HG02852 (cell line): Measurements from ENCODE around the gene IL1F10.
"Not testable (repeated sequence)": the region's sequence is repeated elsewhere in the genome, so short reads cannot be mapped to it uniquely, and the experiment has no call there.

ENCODE experiments used
- ATAC-seq: cut with Tn5 transposase; IDR thresholded peaks from one replicate; pipeline ENCODE4 v1.9.1; 2021; ENCODE audit warnings: mild to moderate bottlenecking, moderate library complexity; ENCODE audit not compliant: unreplicated experiment

IL1F10 gene

GRCh38 chr2:113080134-113080533 lies 12.4 kb downstream of the IL1F10 start:
- no peak for ATAC-seq

GRCh38 chr2:113081488-113082210 lies 13.9 kb downstream of the IL1F10 start:
- ATAC-seq: no peak

- ATAC-seq: no peak
Observed at GRCh38 chr2:113083296-113083695, 15.5 kb downstream of the IL1F10 start.

GRCh38 chr2:113084249-113085000 lies 16.7 kb downstream of the IL1F10 start:
- no peak for ATAC-seq

GRCh38 chr2:113085542-113085941 lies 17.8 kb downstream of the IL1F10 start:
- no peak for ATAC-seq

- ATAC-seq: no peak
Observed at GRCh38 chr2:113088213-113088992, 20.6 kb downstream of the IL1F10 start.

- ATAC-seq: no peak
Observed at GRCh38 chr2:113089916-113090315, 22.1 kb downstream of the IL1F10 start.

GRCh38 chr2:113091231-113091896 lies 23.6 kb downstream of the IL1F10 start:
- ATAC-seq: no peak

- ATAC-seq: no peak
Observed at GRCh38 chr2:113092864-113093612, 25.3 kb downstream of the IL1F10 start.

GRCh38 chr2:113093613-113093977 lies 25.8 kb downstream of the IL1F10 start:
- ATAC-seq: no peak

- ATAC-seq: not testable (repeated sequence)
Observed at GRCh38 chr2:113096306-113096705, 28.5 kb downstream of the IL1F10 start.

GRCh38 chr2:113096842-113097618 lies 29.3 kb downstream of the IL1F10 start:
- ATAC-seq: not testable (repeated sequence)

GRCh38 chr2:113098041-113098440 lies 30.3 kb downstream of the IL1F10 start:
- peak; percentile 54 for ATAC-seq

GRCh38 chr2:113098532-113098931 lies 30.8 kb downstream of the IL1F10 start:
- no peak for ATAC-seq

- no peak for ATAC-seq
Observed at GRCh38 chr2:113102133-113102532, 34.4 kb downstream of the IL1F10 start.

GRCh38 chr2:113103277-113103676 lies 35.5 kb downstream of the IL1F10 start:
- ATAC-seq: no peak

GRCh38 chr2:113104054-113104611 lies 36.4 kb downstream of the IL1F10 start:
- ATAC-seq: no peak

- ATAC-seq: no peak
Observed at GRCh38 chr2:113105047-113105785, 37.4 kb downstream of the IL1F10 start.

- ATAC-seq: no peak
Observed at GRCh38 chr2:113111121-113111520, 43.4 kb downstream of the IL1F10 start.
